NOMO-1 treated with dmso at 0.1 percent for 144 hours (cell line): ENCODE results near the gene PEAK1.

Source experiments
- DNase-seq: peaks from one replicate; lab custom pipeline; 2025; ENCODE audit not compliant: unreplicated experiment; lab: John Stamatoyannopoulos, UW

Gene PEAK1

GRCh38 chr15:77143191-77143590 lies 276.7 kb downstream of the PEAK1 start:
- no peak for DNase-seq

- DNase-seq = no peak
These were observed 279.7 kb downstream of the PEAK1 start for GRCh38 chr15:77140220-77140619.

- DNase-seq = no peak
These were observed 280.6 kb downstream of the PEAK1 start for GRCh38 chr15:77139312-77139711.

- no peak for DNase-seq
These were observed 281.8 kb downstream of the PEAK1 start for GRCh38 chr15:77138167-77138522.

- no peak for DNase-seq
These were observed 284.7 kb downstream of the PEAK1 start for GRCh38 chr15:77135181-77135580.

- DNase-seq = no peak
These were observed 289.5 kb downstream of the PEAK1 start for GRCh38 chr15:77130315-77130930.

- DNase-seq = no peak
These were observed 292.3 kb downstream of the PEAK1 start for GRCh38 chr15:77127626-77128025.

- DNase-seq = no peak
These were observed 293.2 kb downstream of the PEAK1 start for GRCh38 chr15:77126529-77127326.

GRCh38 chr15:77123854-77124253 lies 296.1 kb downstream of the PEAK1 start:
- DNase-seq = no peak

GRCh38 chr15:77122576-77122975 lies 297.3 kb downstream of the PEAK1 start:
- no peak for DNase-seq

- DNase-seq = no peak
These were observed 298.3 kb downstream of the PEAK1 start for GRCh38 chr15:77121599-77121998.

- no peak for DNase-seq
These were observed 299.3 kb downstream of the PEAK1 start for GRCh38 chr15:77120576-77120975.

GRCh38 chr15:77119446-77119845 lies 300.5 kb downstream of the PEAK1 start:
- DNase-seq = no peak

- peak; percentile 22 for DNase-seq
These were observed 301.0 kb downstream of the PEAK1 start for GRCh38 chr15:77118882-77119321.

GRCh38 chr15:77115179-77115578 lies 304.7 kb downstream of the PEAK1 start:
- no peak for DNase-seq

- no peak for DNase-seq
These were observed 306.9 kb downstream of the PEAK1 start for GRCh38 chr15:77112838-77113504.

- no peak for DNase-seq
These were observed 308.1 kb downstream of the PEAK1 start for GRCh38 chr15:77111789-77112188.

GRCh38 chr15:77107531-77108355 lies 312.2 kb downstream of the PEAK1 start:
- DNase-seq = no peak

- no peak for DNase-seq
These were observed 312.8 kb downstream of the PEAK1 start for GRCh38 chr15:77107068-77107467.

GRCh38 chr15:77104155-77104554 lies 315.7 kb downstream of the PEAK1 start:
- no peak for DNase-seq

GRCh38 chr15:77099741-77100463 lies 320.0 kb downstream of the PEAK1 start:
- no peak for DNase-seq
